ENCODE measurements around the gene MZT2A.
"Not testable (repeated sequence)": the region's sequence is repeated elsewhere in the genome, so short reads cannot be mapped to it uniquely, and the experiment has no call there.

Gene MZT2A

DNA sequence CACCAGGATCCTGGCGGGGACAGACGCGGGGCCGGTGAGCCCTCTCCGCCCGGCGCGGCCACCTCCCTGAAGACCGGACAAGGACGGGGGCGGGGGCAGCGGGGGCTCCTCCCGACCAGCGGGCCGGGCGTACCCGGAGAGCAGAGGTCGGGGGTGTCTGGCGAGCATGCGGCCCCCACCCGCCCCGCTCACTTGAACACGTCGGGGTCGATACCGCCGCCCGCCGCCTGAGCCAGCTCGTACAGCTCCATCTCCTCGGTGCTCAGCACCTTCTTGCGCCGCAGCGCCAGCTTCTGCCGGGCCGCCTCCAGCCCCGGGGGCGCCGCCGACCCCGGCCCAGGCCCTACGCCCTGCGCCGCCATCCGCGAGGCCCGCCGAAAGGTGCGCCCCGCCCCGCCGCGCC lies at the start of gene MZT2A:
Gene MZT2A, minus strand, starts transcription at position 383 of the 403 bp plus-strand sequence. Its CDS starts 21 bp downstream, at position 362.
- not testable (repeated sequence) for DNase-seq (ENCODE audit: low spot score)

GRCh38 chr2:131538856-131539255 lies 46.7 kb upstream of the MZT2A start:
- DNase-seq (ENCODE audit: low spot score) = not testable (repeated sequence)

- DNase-seq (ENCODE audit: low spot score) = not testable (repeated sequence)
These were observed 44.6 kb upstream of the MZT2A start for GRCh38 chr2:131536841-131537240.

DNA sequence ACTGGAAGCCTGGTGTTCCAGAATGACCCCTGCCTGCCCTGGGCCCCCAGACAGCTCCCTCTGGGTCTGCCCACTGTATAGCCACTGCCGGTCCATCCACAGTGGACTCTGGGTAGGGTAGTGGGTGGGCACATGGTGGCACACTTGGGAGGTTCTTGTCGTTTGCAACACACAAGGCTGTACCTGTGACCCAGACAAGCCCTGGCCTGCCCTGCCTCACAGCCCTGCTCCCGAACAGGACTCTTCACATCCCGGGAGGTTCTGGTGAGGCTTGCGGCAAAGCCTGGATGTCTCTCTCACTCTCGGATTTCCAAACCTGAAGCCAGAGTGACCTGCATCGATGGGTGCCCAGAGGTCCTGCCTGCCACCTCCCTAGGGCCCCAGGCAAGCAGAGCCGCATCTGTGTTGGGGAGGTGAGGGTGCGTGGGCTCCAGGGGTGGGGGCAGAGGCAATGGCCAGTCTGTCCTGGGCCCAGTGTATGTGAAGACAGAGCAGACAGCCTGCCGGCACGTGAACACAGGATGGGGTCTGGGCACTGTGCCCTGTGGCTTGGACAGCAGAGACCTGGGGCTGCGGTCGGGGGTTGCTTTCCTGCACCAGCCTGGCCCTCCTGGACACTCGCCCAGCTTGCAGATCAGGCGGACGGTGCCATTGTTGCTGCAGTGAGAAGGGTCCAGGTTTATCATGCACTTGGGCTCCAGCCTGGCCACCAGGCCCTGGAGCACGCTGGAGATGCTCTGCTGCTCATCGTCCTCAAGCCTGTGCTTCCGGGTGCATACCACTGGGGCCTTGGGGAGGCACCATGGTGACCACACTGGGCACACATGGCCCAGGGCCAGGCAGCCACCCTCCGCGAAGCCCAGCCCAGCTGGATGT lies 44.0 kb upstream of the MZT2A start:
- DNase-seq (ENCODE audit: low spot score) = not testable (repeated sequence)

- DNase-seq (ENCODE audit: low spot score) = no peak
These were observed 43.3 kb upstream of the MZT2A start for GRCh38 chr2:131535526-131535925.

- DNase-seq (ENCODE audit: low spot score) = not testable (repeated sequence)
These were observed 42.8 kb upstream of the MZT2A start for GRCh38 chr2:131534965-131535364.

DNA sequence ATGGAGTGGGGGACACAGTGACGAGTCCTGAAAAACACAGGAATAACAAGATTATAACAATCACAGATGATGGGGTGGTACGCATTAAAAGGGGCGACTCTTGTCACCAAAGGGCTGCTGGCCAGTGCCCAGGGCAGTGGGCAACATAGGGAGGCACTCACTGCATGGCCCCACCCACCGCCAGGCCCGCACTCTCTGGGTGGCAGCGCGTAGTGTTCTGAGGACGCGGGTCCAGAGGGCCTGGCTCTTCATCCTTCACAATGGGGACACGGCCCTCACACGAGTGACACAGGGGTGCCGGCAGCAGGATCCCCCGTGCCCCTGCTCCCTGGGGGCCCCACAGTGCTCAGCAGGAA lies 42.1 kb upstream of the MZT2A start:
- not testable (repeated sequence) for DNase-seq (ENCODE audit: low spot score)

- not testable (repeated sequence) for DNase-seq (ENCODE audit: low spot score)
These were observed 41.6 kb upstream of the MZT2A start for GRCh38 chr2:131533609-131534316.

DNA sequence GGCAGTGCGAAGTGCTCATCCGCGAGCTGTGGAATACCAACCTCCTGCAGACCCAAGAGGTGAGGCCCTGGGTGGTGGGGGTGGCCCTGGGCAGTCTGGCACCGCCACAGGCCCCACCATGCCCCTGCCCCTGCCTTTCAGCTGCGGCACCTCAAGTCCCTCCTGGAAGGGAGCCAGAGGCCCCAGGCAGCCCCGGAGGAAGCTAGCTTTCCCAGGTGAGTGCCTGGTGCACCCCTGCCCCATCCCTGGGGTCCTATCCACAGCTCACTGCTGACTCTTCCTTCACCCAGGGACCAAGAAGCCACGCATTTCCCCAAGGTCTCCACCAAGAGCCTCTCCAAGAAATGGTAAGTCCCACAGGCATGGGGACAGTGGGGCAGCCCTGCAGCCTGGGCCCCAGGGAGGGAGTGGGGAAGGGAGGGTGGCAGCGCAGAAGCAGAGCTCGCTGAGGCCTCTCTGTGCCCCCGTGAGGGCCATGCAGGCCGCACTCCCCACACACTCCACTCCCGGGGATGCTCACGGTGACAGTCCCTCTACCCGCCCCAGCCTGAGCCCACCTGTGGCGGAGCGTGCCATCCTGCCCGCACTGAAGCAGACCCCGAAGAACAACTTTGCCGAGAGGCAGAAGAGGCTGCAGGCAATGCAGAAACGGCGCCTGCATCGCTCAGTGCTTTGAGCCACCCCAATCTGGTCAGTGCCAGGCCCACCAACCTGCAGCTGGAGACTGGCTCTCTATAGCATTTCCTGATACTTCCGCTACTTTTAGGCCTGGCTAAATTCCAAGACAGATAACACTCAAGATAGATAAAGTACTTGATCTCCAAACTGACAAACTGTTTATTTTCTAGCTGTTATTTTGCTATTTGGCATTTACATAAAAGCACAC lies 40.8 kb upstream of the MZT2A start:
- DNase-seq (ENCODE audit: low spot score) = not testable (repeated sequence)

- DNase-seq (ENCODE audit: low spot score) = not testable (repeated sequence)
These were observed 39.5 kb upstream of the MZT2A start for GRCh38 chr2:131531547-131532185.

- not testable (repeated sequence) for DNase-seq (ENCODE audit: low spot score)
These were observed 38.6 kb upstream of the MZT2A start for GRCh38 chr2:131530626-131531344.

DNA sequence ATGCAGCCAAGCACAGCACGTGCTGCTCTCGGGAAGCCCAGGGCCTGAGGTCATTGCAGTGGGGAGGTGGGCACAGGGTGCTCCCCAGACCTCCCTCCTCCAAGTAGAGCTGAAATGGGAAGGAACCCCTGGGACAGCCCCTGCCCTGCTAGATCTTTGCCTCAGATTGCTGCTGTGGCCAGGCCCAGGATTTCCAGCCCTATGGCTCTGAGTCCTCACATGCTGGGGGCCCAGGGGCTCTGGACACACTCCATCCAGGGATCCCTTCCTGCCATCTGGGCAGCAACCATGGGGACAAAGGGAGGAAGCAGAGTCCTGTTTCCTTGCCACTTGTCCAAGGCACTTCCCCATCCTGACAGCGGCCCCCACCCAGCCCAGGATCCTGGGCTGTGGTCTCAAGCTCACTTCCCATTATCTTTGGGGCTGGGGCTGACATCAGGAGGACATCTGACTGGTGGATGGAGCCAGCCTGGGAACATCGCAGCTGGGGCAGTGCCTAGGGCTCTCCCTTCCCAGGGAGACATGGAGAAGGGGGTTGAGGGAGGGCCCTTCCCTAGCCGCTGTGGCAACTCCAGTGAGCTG lies 37.8 kb upstream of the MZT2A start:
- DNase-seq (ENCODE audit: low spot score) = not testable (repeated sequence)

- not testable (repeated sequence) for DNase-seq (ENCODE audit: low spot score)
These were observed 37.0 kb upstream of the MZT2A start for GRCh38 chr2:131528981-131529863.

GRCh38 chr2:131527131-131528001 lies 35.2 kb upstream of the MZT2A start, which contains the start of gene CCDC74A:
Gene CCDC74A (plus strand): TSS chr2:131527888. CDS start chr2:131527971, 83 bp downstream.
- peak; percentile 81 for DNase-seq (ENCODE audit: low spot score)

GRCh38 chr2:131525256-131525655 lies 33.1 kb upstream of the MZT2A start:
- DNase-seq (ENCODE audit: low spot score) = not testable (repeated sequence)

DNA sequence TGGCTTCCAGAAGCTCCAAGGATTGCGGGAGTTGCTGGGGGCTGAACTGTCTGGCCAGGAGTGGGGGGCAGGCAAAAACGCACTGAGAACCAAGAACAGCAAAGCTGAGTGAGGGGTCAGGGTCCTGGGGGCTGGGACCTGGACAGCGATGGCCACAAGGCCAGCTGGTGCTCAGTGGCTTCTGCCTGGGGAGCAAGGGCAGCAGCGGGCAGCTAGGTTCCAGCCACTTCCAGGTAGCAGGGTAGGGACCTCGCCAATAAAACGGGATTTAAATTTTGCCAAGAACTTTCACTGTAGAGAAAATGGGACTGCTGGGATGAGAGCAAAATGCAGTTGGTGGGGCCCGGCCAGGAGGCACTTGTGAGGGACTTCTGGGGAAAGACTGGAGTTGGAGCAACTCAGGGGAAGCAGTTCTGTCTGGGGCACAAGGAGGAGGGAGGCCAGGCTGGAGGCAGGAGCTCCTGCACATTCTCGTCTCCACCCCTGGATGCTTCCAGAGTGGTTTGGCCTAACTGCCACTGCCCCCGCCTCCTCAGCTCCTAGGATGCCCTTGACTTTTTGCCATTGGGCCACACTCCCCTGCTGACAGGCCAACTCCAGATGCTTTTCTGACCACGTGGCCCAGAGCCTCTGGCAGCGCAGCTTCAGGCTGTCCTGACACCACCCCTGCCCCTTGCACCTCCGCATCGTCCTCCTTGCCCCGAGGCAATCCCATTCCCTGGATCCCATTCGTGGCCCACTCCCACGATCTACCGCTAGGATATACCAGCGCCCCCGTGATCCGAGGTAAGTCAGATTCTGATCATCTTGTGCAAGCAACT lies 30.0 kb upstream of the MZT2A start:
- no peak for DNase-seq (ENCODE audit: low spot score)

GRCh38 chr2:131521524-131521923 lies 29.3 kb upstream of the MZT2A start:
- not testable (repeated sequence) for DNase-seq (ENCODE audit: low spot score)

All from RKO (cell line).